ENCODE measurements around the gene SFMBT1.

Gene SFMBT1, protein sequence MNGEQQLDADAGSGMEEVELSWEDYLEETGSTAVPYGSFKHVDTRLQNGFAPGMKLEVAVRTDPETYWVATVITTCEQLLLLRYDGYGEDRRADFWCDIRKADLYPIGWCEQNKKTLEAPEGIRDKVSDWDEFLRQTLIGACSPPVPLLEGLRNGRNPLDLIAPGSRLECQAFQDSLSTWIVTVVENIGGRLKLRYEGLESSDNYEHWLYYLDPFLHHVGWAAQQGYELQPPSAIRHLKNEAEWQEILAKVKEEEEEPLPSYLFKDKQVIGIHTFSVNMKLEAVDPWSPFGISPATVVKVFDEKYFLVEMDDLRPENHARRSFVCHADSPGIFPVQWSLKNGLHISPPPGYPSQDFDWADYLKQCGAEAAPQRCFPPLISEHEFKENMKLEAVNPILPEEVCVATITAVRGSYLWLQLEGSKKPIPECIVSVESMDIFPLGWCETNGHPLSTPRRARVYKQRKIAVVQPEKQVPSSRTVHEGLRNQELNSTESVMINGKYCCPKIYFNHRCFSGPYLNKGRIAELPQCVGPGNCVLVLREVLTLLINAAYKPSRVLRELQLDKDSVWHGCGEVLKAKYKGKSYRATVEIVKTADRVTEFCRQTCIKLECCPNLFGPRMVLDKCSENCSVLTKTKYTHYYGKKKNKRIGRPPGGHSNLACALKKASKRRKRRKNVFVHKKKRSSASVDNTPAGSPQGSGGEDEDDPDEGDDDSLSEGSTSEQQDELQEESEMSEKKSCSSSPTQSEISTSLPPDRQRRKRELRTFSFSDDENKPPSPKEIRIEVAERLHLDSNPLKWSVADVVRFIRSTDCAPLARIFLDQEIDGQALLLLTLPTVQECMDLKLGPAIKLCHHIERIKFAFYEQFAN

DNA sequence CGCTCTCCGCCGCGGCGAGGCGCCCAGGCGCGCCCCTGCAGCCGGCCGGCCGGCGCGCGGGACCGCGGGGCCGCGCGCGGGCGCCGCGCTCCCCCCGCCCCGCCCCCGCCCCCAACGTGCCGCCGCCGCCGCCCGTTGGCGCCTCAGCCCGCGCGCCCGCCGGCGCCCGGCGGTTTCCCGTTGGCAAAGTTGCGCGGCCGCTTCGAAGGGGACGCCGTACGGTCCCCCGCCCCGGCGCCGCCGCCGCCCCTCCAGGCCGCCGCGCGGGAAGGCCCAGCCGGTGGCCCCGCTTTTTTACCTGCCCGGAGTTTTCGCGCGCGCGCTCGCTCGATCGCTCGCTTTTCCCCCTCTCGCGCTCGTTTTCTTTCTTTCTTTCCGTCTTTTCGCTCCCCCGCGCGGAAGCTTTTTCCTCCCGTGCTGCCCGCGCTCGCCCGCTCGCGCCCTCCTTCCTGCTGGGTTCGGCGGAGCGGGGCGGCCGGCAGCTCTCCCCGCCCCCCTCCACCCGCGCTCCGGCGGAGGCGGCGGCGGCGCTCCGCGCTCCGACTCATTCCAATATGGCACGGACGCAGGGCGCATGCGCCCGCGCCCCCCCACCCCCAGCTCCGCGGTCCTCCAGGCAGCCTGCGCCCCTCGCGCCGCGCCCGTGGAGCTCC lies at the start of gene SFMBT1:
SFMBT1 (minus strand) TSS at position 556 of the 653 bp plus-strand sequence. CDS start 76,945 bp downstream, outside the sequence.
- FAIRE-seq (peak; percentile 61), DNase-seq (ENCODE audit: extremely low spot score, insufficient read length, low read depth) (peak; percentile 81)

DNA sequence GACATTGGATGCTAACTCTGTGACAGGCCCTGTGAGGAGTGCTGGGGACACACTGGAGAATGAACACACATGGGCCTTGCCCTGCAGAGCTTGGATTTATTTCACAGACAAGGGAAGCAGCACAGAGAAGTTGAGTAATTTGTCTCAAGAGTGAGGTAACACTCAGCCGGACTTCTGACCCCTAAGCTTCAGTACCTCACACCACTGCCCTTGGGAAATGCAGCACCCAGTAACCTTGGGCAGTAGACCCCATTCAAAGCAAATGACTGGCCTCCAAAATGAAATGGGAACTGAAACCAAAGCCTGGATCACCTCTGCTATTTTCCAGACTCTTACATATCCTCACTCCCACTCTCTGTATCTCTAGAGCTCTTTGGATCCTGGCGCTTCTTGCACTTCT lies 47.1 kb upstream of the SFMBT1 start:
- DNase-seq (ENCODE audit: extremely low spot score, insufficient read length, low read depth): no peak
- no peak for FAIRE-seq

DNA sequence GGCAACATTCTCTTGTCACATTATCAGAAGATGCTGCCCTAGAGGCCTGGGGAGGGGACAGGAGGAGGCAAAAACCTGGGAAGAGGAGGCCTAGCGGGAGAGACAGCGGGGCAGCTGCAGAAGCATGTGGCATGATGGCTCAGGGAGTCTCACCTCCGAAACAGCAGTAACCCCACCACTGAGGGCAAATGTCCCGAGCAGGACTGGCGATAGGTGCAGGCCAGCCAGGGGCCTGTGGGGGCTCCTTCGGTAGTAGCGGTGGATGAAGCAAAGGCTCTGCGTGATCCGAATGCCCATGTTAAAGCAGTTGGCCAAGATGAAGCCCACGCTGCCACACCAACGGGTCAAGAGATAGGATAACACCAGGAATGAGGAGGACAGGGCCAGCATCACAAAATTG lies 46.3 kb upstream of the SFMBT1 start:
- FAIRE-seq: no peak

DNA sequence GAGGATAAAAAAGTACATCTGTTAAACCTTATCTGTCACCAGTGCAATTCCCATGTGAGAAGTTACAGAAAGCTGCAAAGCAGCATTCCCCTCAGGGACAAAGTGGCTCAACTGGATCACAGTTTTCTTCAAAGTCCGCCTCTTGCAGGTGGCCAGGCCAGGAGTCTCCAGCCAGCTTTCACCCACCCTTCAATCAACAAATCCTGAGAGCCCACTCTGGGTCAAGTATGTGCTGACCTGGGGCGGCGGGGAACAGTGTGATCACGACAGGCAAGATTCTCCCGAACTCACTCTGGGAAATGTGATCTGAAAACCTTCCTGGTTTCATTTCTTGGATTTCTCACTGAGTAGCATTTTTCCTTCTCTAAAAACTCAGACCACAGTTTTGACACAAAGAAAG lies 45.1 kb upstream of the SFMBT1 start:
- DNase-seq (ENCODE audit: extremely low spot score, insufficient read length, low read depth) (no peak), FAIRE-seq (no peak)

More for the DNA sequence above, 46.3 kb upstream of the SFMBT1 start:
- DNase-seq (ENCODE audit: extremely low spot score, insufficient read length, low read depth): no peak

DNA sequence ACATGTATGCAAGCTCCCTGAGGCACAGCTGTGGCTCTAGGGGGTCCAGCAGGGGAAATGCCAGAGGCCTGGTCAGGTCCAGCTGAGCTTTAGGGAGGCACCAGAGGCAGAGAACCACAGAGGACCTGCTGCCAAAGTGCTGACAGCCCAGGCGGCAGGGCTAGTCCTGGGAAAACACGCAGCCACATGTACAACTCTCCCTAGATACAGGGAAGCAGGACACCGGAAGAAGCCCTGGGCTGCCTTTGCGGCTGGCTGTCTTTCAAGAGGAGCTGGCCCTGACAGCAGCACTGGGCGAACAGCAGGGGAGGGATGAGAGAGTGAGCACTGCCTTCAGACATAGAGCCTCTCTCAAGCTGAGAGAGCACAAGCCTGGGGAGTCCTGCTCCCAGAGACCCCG lies 43.6 kb upstream of the SFMBT1 start:
- no peak for DNase-seq (ENCODE audit: extremely low spot score, insufficient read length, low read depth)
- FAIRE-seq: no peak

DNA sequence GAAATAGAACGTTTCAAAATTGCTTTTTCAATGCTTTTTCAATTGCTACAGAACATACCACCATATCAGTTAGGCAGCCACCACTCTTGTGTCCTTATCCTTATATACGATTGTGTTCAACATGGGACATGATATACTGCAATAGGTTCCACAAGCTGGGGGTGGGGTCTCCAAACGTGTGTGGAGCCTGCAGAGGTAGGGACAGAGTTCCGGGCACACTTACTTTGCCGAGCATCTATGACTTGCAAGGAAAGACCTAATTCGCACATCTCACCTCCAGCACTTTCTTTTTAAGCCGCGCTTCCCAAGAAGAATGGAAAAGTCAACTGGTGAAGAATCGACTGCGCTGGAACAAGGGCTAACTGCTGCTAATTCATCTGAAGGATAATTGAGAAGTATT lies 39.6 kb upstream of the SFMBT1 start:
- FAIRE-seq (no peak), DNase-seq (ENCODE audit: extremely low spot score, insufficient read length, low read depth) (no peak)

DNA sequence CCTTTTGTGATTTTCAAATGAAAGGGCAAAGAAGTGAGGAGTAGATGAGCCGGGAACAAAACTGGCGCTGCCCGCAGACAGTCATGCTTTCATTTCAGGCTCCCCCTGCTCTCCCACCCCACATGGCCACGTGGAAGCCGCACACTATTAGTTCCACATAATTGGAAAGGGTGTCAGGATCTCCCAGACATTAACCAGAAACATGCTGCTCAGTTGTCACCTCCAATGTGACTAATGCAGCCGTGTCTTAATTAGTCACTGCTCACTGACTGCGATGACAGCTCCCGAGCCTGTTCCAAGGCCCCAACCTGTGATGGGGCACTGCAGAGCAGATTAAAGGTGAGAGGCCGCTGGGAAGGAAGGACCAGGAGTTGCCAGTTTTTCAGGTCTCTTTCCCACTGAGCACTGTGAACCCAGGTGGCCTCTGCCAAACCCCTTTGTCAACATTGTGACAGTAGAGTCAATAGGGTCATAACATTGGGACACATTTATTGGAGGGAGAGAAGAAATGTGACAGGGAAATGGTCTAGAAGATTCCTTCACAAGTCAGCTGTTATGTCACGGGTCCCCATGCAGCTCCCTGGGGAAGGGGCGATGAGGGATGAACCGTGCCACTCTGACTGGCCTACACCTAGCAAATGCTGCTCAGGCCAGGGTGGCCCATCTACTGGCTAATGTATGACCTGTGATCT lies 38.6 kb upstream of the SFMBT1 start:
- FAIRE-seq: no peak
- DNase-seq (ENCODE audit: extremely low spot score, insufficient read length, low read depth): no peak

DNA sequence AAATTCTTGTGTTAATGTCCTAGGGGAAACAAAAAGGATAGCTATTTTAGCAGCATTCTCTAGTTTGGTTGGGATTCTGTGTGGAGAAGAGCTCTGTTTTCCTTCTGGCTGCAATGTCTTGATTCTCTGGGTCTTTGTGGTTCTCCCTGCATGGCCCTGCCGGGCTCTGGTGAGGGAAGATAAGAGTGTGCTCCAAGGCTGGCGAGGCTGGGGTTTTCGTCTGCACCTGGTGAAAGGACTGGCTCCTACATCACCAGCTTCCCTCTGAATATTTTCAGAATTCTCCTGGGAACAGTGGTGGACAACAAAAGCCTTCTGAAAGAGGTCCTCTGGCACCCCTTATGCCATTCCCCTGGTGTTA lies 38.1 kb upstream of the SFMBT1 start:
- DNase-seq (ENCODE audit: extremely low spot score, insufficient read length, low read depth): no peak
- no peak for FAIRE-seq

DNA sequence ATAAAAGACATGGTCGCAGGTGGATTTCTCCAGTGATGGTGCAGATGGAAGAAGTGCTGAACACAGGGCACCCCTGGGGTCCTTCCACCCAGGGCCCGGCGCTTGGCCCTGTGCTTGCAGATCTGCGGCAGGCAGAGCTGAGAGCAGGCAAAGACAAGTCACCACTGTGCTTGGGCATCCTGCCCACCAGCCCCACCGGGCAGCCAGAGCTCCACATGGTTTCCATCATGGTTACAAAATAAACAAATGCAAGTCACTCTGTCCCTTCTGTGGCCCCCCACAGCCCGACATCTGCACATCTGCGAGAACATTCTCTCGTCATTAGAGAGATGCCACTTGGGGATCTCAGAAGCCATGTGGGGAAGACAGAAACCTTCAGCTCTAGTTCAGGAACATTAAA lies 37.6 kb upstream of the SFMBT1 start:
- no peak for FAIRE-seq
- no peak for DNase-seq (ENCODE audit: extremely low spot score, insufficient read length, low read depth)

DNA sequence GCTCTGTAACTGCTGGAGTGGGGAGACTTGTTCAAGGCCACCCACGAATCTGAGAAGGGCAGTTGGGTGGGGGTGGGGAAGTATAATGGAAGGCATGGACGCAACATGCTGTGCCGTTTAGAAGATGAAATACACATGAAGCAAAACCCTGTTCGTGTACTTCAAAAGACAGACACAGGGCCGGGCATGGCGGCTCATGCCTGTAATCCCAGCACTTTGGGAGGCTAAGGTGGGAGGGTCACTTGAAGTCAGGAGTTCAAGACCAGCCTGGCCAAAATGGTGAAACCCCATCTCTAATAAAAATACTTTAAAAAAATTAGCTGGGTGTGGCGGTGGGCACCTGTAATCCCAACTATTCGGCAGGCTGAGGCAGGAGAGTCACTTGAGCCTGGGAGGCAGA lies 36.9 kb upstream of the SFMBT1 start:
- DNase-seq (ENCODE audit: extremely low spot score, insufficient read length, low read depth) (no peak), FAIRE-seq (no peak)

DNA sequence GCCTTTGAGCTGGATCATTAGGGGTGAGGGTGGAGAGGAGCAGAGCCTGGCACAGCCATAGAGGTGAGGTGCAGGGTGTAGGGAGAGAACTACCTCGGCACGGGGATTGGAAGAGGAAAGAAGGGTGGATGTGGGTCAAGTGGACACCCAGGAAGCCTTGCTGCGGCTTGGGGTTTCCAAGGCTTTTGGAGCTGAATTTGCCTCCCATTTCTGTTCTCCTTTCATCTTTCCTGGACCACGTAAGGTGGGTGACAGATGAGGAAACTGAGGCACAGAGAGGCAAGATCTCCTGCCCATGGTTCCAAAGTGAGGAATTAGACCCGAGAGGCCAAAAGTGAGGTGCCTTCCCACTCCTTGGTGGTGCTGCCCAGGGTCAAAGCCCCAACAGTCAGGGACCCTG lies 35.4 kb upstream of the SFMBT1 start:
- FAIRE-seq (no peak), DNase-seq (ENCODE audit: extremely low spot score, insufficient read length, low read depth) (no peak)

DNA sequence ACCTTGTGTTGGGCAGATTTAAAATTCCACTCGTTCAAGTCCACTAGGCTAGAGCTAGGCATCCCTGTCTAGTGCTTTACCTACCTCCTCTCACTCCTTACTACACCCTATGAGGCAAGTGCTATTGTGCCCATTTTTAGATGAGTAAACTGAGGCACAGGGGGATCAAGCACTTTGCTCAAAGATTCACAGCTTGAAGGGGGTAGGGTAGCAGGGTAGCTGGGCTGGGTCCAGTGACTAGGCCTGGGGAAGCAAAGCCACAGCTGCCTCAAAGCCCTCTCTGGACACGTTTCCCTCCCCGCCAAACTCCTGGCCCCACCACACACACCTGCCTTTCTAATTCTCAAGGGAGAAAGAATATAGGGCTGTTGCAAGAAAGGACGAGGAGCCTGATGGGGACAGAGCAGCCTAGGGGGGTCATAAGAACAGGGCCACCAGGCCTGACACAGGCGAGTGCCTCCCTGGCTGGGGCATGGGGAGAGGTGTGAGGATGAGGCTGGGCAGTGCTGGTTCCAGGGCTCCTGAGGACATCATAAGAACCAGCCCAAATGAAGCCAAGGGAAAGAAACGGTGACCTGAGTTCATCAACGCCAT lies 34.8 kb upstream of the SFMBT1 start:
- FAIRE-seq (no peak), DNase-seq (ENCODE audit: extremely low spot score, insufficient read length, low read depth) (no peak)

DNA sequence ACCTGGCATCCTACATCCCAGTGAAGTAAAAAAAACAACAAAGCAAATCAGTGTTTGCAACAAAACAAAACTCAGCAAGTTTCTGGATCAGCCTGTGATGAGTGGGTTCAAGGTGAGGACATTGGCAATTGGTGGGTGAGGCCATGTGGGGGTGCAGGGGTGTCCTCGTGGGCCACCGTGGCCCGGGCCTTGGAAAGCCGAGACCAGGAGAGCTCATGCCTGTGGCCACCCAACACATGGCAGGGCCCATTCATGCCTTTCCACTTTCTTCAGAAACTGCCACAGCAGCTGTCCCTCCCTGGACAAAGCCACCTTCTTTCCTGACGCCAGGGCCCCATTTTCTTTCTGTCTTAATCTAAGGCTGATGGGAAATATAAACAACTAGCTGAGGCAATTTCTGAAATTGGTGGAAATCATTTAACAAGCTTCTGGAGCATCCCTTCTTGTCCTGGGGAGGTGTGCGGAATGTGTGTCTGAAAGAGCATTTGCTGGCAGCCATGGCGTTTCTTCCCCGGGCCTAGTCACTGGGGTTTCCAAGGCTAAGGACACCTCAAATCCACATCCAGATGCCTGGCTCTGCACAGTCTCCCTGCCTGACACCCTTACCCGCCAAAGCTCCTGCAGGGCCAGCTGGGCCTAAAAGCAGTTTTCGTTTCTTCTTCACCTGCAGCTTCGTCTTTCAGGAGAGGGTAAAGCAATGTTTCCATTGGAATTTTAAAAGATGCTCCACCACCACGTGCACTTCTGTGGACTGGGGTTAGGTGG lies 34.1 kb upstream of the SFMBT1 start:
- DNase-seq (ENCODE audit: extremely low spot score, insufficient read length, low read depth) (no peak), FAIRE-seq (no peak)

DNA sequence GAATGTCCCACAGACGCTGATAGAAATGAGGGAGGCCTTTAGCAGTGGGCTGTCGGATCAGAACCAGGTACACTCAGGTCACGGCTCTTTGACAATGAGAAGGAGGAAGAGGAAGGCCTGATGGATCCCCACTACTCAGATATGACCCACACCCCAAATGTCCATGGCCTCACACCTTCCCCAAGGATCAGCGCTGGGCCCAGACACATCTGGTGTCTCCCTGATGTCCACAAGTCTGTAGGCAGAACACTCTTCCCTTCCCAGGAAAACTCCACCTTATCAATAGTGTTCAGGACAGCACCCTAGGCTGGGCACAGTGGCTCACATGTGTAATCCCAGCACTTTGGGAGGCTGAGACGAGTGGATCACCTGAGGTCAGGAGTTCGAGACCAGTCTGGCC lies 33.3 kb upstream of the SFMBT1 start:
- FAIRE-seq (no peak), DNase-seq (ENCODE audit: extremely low spot score, insufficient read length, low read depth) (no peak)

DNA sequence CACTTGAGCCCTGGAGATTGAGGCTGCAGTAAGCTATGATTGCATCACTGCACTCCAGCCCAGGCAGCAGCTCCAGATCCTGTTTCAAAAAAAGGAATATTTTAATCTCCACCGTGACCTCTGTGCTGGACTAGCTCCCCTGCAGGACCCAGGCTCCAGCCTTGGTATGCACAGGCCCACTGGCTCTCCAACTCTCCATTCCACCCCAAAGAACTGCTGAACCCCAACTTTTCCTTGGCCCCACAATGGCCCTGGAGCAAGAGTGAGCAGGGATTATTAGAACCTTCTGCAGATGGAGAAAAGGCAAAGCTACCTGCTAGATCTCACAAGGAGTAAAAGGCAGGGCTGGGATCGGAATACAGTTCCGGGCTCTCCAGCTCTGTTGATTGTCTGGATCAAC lies 32.8 kb upstream of the SFMBT1 start:
- no peak for FAIRE-seq
- DNase-seq (ENCODE audit: extremely low spot score, insufficient read length, low read depth): no peak

DNA sequence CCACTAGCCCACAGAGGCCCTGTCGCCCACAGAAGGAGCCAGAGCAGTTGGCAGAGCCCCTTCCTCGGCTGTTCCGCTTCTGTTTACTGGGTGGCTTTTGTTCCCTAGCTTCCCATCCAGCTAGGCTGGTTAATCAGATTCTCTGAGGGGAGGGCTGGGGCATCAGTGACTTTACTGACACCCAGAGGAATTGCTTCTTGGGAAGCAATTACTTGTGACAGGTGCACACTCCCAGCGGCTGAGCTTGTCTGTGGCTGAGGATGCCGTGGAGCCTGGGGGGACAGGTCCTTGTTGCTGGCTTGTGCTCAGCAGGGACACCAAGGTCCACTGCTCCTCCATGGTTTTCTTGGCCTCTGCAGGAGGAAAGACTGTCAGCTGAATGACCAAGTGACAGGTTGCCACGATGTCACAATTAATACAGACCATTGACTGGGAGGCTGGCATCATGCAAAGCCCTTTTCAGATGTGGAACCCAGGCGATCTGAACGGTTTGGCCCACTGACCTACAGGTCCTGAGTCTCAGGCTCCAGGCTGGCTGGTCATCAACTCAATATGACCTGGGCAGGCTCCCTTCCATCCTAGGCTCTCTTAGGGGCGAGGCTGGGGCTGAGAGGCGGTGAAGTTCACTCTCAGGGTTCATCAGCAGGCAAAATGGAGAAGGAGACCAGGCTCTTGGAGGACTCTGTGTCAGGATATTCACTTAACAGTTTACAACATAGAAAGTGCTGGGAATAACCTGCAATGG lies 31.8 kb upstream of the SFMBT1 start:
- no peak for FAIRE-seq

DNA sequence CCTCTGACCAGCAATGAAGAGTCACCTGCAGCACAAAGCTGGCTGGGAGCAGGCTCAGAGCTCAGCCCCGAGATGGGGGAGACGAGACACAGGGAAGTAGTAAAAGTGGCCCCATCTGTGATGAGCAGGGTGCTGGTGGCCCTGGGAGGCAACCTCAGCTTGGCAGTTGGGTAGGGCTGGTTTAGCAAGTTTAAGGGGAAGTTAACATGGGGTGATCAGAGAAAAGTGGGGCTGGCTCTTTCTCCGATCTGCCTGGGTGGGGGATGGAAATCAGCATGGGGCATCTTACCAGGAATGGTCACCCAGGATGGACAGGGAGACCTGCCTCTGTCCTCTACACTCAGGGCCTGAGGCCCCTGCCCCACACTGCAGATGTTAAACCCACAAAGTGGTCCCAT lies 29.9 kb upstream of the SFMBT1 start:
- FAIRE-seq: no peak

More for the DNA sequence above, 31.8 kb upstream of the SFMBT1 start:
- DNase-seq (ENCODE audit: extremely low spot score, insufficient read length, low read depth): no peak

More for the DNA sequence above, 29.9 kb upstream of the SFMBT1 start:
- no peak for DNase-seq (ENCODE audit: extremely low spot score, insufficient read length, low read depth)
